Epithelial cell of esophagus (primary cell): ENCODE results near the gene LCE1A.

ENCODE experiments used
- DNase-seq: peaks from one replicate; pipeline ENCODE4 v3.0.0; 2010; ENCODE audit warnings: low read depth
- H3K4me3 ChIP-seq: 2 replicates; pipeline ENCODE4 v1.5.1; 2011; ENCODE audit warnings: mild to moderate bottlenecking, low read length, control low read depth
- TF ChIP-seq, protein P1 (sequence below): IDR thresholded peaks from 2 replicates; pipeline ENCODE4 v1.5.1; 2011; ENCODE audit warnings: low read depth, mild to moderate bottlenecking, low read length, control low read depth, inconsistent platforms; ENCODE audit not compliant: insufficient read depth; ENCODE audit errors: missing control alignments

Gene LCE1A

DNA sequence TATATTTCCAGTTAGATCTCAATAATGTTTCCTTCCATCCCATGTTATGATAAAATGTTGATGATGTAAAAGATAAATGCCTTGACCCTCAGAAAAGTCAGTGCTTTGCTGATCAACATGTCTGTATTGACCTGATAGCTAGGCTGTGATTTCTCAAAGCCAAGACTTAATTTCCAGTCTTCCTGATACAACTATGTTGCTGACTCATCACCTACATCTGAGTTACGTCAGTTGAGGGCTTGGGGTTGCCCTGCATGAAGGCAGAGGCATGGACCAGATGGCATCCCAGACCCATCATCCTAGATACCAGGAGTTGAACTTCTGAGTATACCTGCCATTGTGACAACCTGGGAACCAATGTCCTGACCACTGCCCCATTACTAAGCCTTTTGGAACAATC, 25.9 kb upstream of the LCE1A start:
- no peak overlapping the region for H3K4me3 ChIP-seq
- TF ChIP-seq, protein P1, sequence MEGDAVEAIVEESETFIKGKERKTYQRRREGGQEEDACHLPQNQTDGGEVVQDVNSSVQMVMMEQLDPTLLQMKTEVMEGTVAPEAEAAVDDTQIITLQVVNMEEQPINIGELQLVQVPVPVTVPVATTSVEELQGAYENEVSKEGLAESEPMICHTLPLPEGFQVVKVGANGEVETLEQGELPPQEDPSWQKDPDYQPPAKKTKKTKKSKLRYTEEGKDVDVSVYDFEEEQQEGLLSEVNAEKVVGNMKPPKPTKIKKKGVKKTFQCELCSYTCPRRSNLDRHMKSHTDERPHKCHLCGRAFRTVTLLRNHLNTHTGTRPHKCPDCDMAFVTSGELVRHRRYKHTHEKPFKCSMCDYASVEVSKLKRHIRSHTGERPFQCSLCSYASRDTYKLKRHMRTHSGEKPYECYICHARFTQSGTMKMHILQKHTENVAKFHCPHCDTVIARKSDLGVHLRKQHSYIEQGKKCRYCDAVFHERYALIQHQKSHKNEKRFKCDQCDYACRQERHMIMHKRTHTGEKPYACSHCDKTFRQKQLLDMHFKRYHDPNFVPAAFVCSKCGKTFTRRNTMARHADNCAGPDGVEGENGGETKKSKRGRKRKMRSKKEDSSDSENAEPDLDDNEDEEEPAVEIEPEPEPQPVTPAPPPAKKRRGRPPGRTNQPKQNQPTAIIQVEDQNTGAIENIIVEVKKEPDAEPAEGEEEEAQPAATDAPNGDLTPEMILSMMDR: no peak
- peak; percentile 28 for DNase-seq

- peak; percentile 81 for DNase-seq
- no peak within 1 kb of the TSS for H3K4me3 ChIP-seq
- TF ChIP-seq, protein P1: no peak
Measured at GRCh38 chr1:152806576-152806975, 20.7 kb upstream of the LCE1A start, which contains the start of gene LCE1C. Gene LCE1C, minus strand, starts transcription at chr1:152806651. Its CDS starts 1,173 bp downstream, at chr1:152805478.

GRCh38 chr1:152811050-152811449, 16.2 kb upstream of the LCE1A start:
- peak; percentile 87 for DNase-seq
- H3K4me3 ChIP-seq: no peak overlapping the region
- TF ChIP-seq, protein P1: no peak

DNA sequence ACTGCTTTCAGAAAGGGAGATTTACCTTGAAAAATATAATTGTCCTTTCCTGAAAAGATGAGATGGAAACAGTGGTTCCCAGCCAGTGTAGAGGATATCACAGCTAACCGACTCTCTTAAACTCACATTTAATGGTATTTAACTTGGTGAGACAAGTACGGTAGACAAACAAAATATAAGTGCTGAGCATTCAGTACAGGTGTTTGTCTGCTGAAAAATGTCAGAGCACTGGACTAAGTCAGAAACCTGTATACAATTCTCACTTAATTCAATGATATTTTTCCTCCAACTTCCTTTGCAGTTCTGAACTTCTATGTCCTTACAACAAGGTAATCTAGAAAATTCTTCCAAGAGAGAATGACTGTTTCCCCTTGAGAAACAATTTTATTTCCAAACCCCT, 15.6 kb upstream of the LCE1A start, which contains the start of gene LCE1B:
Gene LCE1B (plus strand): TSS at position 301 of the 400 bp plus-strand sequence. CDS start 476 bp downstream, outside the sequence.
- DNase-seq: no peak
- TF ChIP-seq, protein P1: no peak
- no peak within 1 kb of the TSS for H3K4me3 ChIP-seq

DNA sequence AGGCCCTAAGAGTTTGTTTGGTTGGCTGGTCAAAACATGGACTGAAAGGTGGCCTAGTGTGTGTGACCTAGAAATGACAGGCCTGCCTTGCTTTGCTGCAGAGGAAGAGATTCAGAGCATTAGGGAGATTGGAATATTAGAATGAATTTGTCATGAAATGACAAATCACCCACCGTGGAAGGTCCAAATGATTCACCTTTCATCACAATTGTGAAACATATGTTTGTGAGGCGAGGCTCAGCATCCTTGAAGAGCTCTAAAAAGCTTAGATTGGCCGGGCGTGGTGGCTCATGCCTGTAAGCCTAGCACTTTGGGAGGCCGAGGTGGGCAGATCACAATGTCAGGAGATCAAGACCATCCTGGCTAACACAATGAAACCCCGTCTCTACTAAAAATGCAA, 10.0 kb upstream of the LCE1A start:
- peak; percentile 84 for DNase-seq
- TF ChIP-seq, protein P1: no peak
- H3K4me3 ChIP-seq: no peak overlapping the region

- DNase-seq: no peak
- H3K4me3 ChIP-seq: no peak overlapping the region
- TF ChIP-seq, protein P1: no peak
Measured at GRCh38 chr1:152823294-152823693, 4.0 kb upstream of the LCE1A start.

- H3K4me3 ChIP-seq: no peak overlapping the region
- DNase-seq: peak; percentile 68
- TF ChIP-seq, protein P1: no peak
Measured at GRCh38 chr1:152824964-152825363, 2.3 kb upstream of the LCE1A start.
